Stomach (tissue), 9 donors: ENCODE results near the gene OTULIN. TPM values are rescaled to one million over a fixed set of nuclear protein-coding genes. Genes with fewer than 3 reads are reported as not detected.

Experiments used
- DNase-seq, 2 donors: peaks; one replicate each; pipeline versions ENCODE4 v3.0.0 to v3.0.0-alpha.2; 2013 to 2019
- H3K27ac ChIP-seq, 5 donors: fragments of 200-600 bp in 4 of 5; sonication (generic) in 4 of 5; one replicate each; pipeline ENCODE4 v1.5.1; 2013 to 2019; ENCODE audit warnings: mild to moderate bottlenecking in 1 of 5, moderate library complexity in 1 of 5
- H3K27me3 ChIP-seq, 3 donors: fragments of 200-600 bp; sonication (generic); one replicate each; pipeline ENCODE4 v1.5.1; 2017 to 2019; ENCODE audit warnings: mixed run types in 1 of 3
- H3K36me3 ChIP-seq, 4 donors: fragments of 200-600 bp; sonication (generic); 1 replicate in 3 of 4; 2 replicates in 1 of 4; pipeline ENCODE4 v1.5.1; 2016 to 2019
- H3K4me1 ChIP-seq, 4 donors: fragments of 200-600 bp; sonication (generic); one replicate each; pipeline ENCODE4 v1.5.1; 2016 to 2019
- H3K4me3 ChIP-seq, 4 donors: fragments of 200-600 bp; sonication (generic) in 3 of 4; one replicate each; pipeline ENCODE4 v1.5.1; 2016 to 2019; ENCODE audit warnings: mild to moderate bottlenecking in 1 of 4
- H3K9me3 ChIP-seq, 4 donors: fragments of 200-600 bp; sonication (generic); one replicate each; pipeline ENCODE4 v1.5.1; 2016 to 2019
- CTCF ChIP-seq, 7 experiments: fragments of 450-650 bp in 4 of 7; fragments of 200-600 bp in 3 of 7; sonication (generic) in 3 of 7; IDR thresholded peaks; one replicate each; pipeline ENCODE4 v1.5.1; 2016 to 2019; ENCODE audit warnings: antibody characterized with exemption in 7 of 7, control low read depth in 2 of 7, mild to moderate bottlenecking in 1 of 7
- EP300 ChIP-seq: sonication (generic); formaldehyde crosslinking; IDR thresholded peaks from one replicate; pipeline ENCODE4 v1.6.1; 2017; ENCODE audit warnings: antibody characterized with exemption
- POLR2A ChIP-seq, 4 donors: fragments of 450-650 bp; IDR thresholded peaks; one replicate each; pipeline ENCODE4 v1.6.1; 2016; ENCODE audit warnings: antibody characterized with exemption in 4 of 4, control low read depth in 2 of 4, mild to moderate bottlenecking in 1 of 4, moderate library complexity in 1 of 4
- POLR2AphosphoS5 ChIP-seq, 3 donors: sonication (generic); formaldehyde crosslinking; IDR thresholded peaks; one replicate each; pipeline ENCODE4 v1.6.1; 2016; ENCODE audit warnings: antibody characterized with exemption in 3 of 3
- whole genome bisulfite sequencing, 5 donors: extraction: QIAGEN DNeasy Blood & Tissue Kit in 3 of 5; methylation state at CpG; one replicate each; pipeline versions ENCODE4 v1.1.5 to v1.1.7; 2013 to 2018; 5-methylcytosine and 5-hydroxymethylcytosine counted together
- intact Hi-C: fragments of 100-400 bp; cut with DNase I; formaldehyde crosslinking; loops from one replicate; pipeline ENCODE4 v1.15.1; 2023; ENCODE audit warnings: low total_unique reads
- polyA plus RNA-seq, 3 donors: library from polyadenylated mRNA; stranded (reverse); fragments of 200-250 nt; gene quantifications; one replicate each; pipeline ENCODE4 v1.2.3, GENCODE V29; 2013
- total RNA-seq, 5 donors: library from RNA; depleted of rRNA; stranded (reverse); fragments of >200 nt; gene quantifications; one replicate each; pipeline versions ENCODE4 v1.1.0 to v1.2.3, GENCODE V29; 2014 to 2016
- donor health status: healthy with polysubstance abuse.
- donor health status: Bipolar disorder and iron deficiency.
- donor health status: healthy.

The OTULIN gene
- total and polyA plus RNA-seq, 8 donors, result 2.5 to 47.2 (median 13.7) TPM

GRCh38 chr5:14743601-14744295, 79.2 kb downstream of the OTULIN start:
- H3K4me1 ChIP-seq, result no peaks in the 10 kb centered on the region
- no peaks in the 10 kb centered on the region for H3K9me3 ChIP-seq
- intact Hi-C loops, result no loop called here
- no peak overlapping the region for H3K27ac ChIP-seq
- DNase-seq, result no peak
- no peak overlapping the region for H3K4me3 ChIP-seq
- TF ChIP-seq CTCF (IDR thresholded peaks at IDR 0.05) (no peak), EP300 (no peak), POLR2AphosphoS5 (IDR thresholded peaks at IDR 0.05) (no peak), POLR2A (IDR thresholded peaks at IDR 0.05) (no peak)
- peaks cover 8 to 94% (median 82%) of the 10 kb centered on the region in 4 donors for H3K36me3 ChIP-seq
- WGBS, 5 donors, result 88 to 90% (median 89%) methylated on average over 6 of the region's 6 CpGs
- H3K27me3 ChIP-seq, result no peaks in the 10 kb centered on the region

GRCh38 chr5:14744296-14745187, 80.0 kb downstream of the OTULIN start:
- WGBS, 5 donors, result 67 to 90% (median 82%) methylated on average over 11 to 14 of the region's 14 CpGs
- Histone ChIP-seq H3K9me3 (no peaks in the 10 kb centered on the region), H3K27ac (no peak overlapping the region), H3K4me3 (no peak overlapping the region), H3K36me3 (peaks cover 8 to 95% (median 84%) of the 10 kb centered on the region in 4 donors), H3K27me3 (no peaks in the 10 kb centered on the region), H3K4me1 (no peaks in the 10 kb centered on the region)
- intact Hi-C loops, result no loop called here
- TF ChIP-seq POLR2AphosphoS5 (IDR thresholded peaks at IDR 0.05) (no peak), EP300 (no peak)
- DNase-seq, result no peak

- 88 to 92% (median 90%) methylated on average over 5 of the region's 5 CpGs for WGBS, 5 donors
- H3K36me3 ChIP-seq, result peaks cover 11 to 95% (median 87%) of the 10 kb centered on the region in 4 donors
These were observed 80.7 kb downstream of the OTULIN start for GRCh38 chr5:14745188-14745563.

GRCh38 chr5:14745753-14746152, 81.2 kb downstream of the OTULIN start:
- DNase-seq, result no peak
- H3K4me1 ChIP-seq, result no peaks in the 10 kb centered on the region
- intact Hi-C loops, result no loop called here

More at GRCh38 chr5:14745188-14745563, 80.7 kb downstream of the OTULIN start:
- Histone ChIP-seq H3K4me3 (no peak overlapping the region), H3K4me1 (no peaks in the 10 kb centered on the region), H3K27ac (no peak overlapping the region), H3K9me3 (no peaks in the 10 kb centered on the region), H3K27me3 (no peaks in the 10 kb centered on the region)
- no peak for TF ChIP-seq CTCF (IDR thresholded peaks at IDR 0.05)
- no peak for TF ChIP-seq POLR2A (IDR thresholded peaks at IDR 0.05)
- TF ChIP-seq POLR2AphosphoS5 (IDR thresholded peaks at IDR 0.05), result no peak
- TF ChIP-seq EP300, result no peak
- no peak for DNase-seq
- intact Hi-C loops, result no loop called here

GRCh38 chr5:14748180-14748900, 83.8 kb downstream of the OTULIN start:
- Histone ChIP-seq H3K27ac (no peak overlapping the region), H3K4me3 (no peak overlapping the region), H3K4me1 (no peaks in the 10 kb centered on the region), H3K9me3 (no peaks in the 10 kb centered on the region), H3K36me3 (peaks cover 4 to 88% (median 73%) of the 10 kb centered on the region in 4 donors), H3K27me3 (no peaks in the 10 kb centered on the region)
- DNase-seq, result no peak
- intact Hi-C loops, result no loop called here
- no peak for TF ChIP-seq CTCF (IDR thresholded peaks at IDR 0.05)
- WGBS, 5 donors, result 74 to 83% (median 78%) methylated on average over 12 of the region's 12 CpGs

More at GRCh38 chr5:14745753-14746152, 81.2 kb downstream of the OTULIN start:
- TF ChIP-seq POLR2AphosphoS5 (IDR thresholded peaks at IDR 0.05), result no peak
- H3K9me3 ChIP-seq, result no peaks in the 10 kb centered on the region
- no peaks in the 10 kb centered on the region for H3K27me3 ChIP-seq
- 90 to 94% (median 93%) methylated on average over 14 of the region's 14 CpGs for WGBS, 5 donors
- no peak overlapping the region for H3K27ac ChIP-seq
- no peak overlapping the region for H3K4me3 ChIP-seq
- peaks cover 10 to 95% (median 87%) of the 10 kb centered on the region in 4 donors for H3K36me3 ChIP-seq
